AG04449 (cell line): ENCODE measurements around the gene PCDHB4.
"Not testable (repeated sequence)": the region's sequence is repeated elsewhere in the genome, so short reads cannot be mapped to it uniquely, and the experiment has no call there.

ENCODE experiments used
- CTCF ChIA-PET: fragments of 350-600 bp; formaldehyde crosslinking; extraction: SDS; loops from one replicate; lab custom pipeline; 2021; ENCODE audit warnings: antibody characterized with exemption; lab: Yijun Ruan, JAX
- POLR2A ChIA-PET: fragments of 400-600, 350-600 bp; formaldehyde crosslinking; extraction: SDS; loops from one replicate; lab custom pipeline; 2020; ENCODE audit warnings: antibody characterized with exemption, inconsistent platforms; lab: Yijun Ruan, JAX
- DNase-seq: peaks from one replicate; pipeline ENCODE4 v3.0.0-alpha.2; 2010; ENCODE audit warnings: low read depth, low spot score
- H3K4me3 ChIP-seq: 2 replicates; pipeline ENCODE4 v1.5.1; 2011; ENCODE audit warnings: low read depth, mild to moderate bottlenecking, control low read depth, low read length
- CTCF ChIP-seq: IDR thresholded peaks from one replicate; pipeline ENCODE4 v1.5.1; 2011; ENCODE audit warnings: mild to moderate bottlenecking, moderate library complexity, low read length, control low read depth, inconsistent platforms; ENCODE audit not compliant: insufficient read depth; ENCODE audit errors: missing control alignments

Gene PCDHB4

GRCh38 chr5:141121563-141121962, at the start of gene PCDHB4:
Gene PCDHB4, plus strand, starts transcription at chr5:141121818. Its CDS starts 181 bp downstream, at chr5:141121999.
- no peak for TF ChIP-seq CTCF
- CTCF ChIA-PET, result no interaction called here
- no peak within 1 kb of the TSS for H3K4me3 ChIP-seq
- no peak for DNase-seq
- POLR2A ChIA-PET, result no interaction called here

GRCh38 chr5:141077826-141078225, 43.8 kb upstream of the PCDHB4 start:
- ChIA-PET CTCF (no interaction called here), POLR2A (no interaction called here)
- no peak overlapping the region for H3K4me3 ChIP-seq
- no peak for TF ChIP-seq CTCF
- DNase-seq, result no peak

GRCh38 chr5:141082228-141082627, 39.4 kb upstream of the PCDHB4 start:
- CTCF ChIA-PET, result no interaction called here
- POLR2A ChIA-PET, result no interaction called here
- H3K4me3 ChIP-seq, result no peak overlapping the region
- TF ChIP-seq CTCF, result no peak
- no peak for DNase-seq

GRCh38 chr5:141084487-141084989, 37.1 kb upstream of the PCDHB4 start:
- H3K4me3 ChIP-seq, result peak overlapping the region; percentile 40
- ChIA-PET CTCF (interaction anchor here (0.5 to 1.0 kb wide), 2 partner anchors 175 to 480 kb away, joined by 3 read pairs; no protein-coding TSS in a partner anchor), POLR2A (no interaction called here)
- DNase-seq, result no peak
- TF ChIP-seq CTCF, result peak; percentile 14

GRCh38 chr5:141094481-141095262, 26.9 kb upstream of the PCDHB4 start, which contains the start of gene PCDHB2:
Gene PCDHB2, plus strand, starts transcription at chr5:141094615. Its CDS starts 176 bp downstream, at chr5:141094791.
- POLR2A ChIA-PET, result no interaction called here
- peak within 1 kb of the TSS; percentile 29 for H3K4me3 ChIP-seq
- DNase-seq, result no peak
- CTCF ChIA-PET, result no interaction called here
- no peak for TF ChIP-seq CTCF

- TF ChIP-seq CTCF, result no peak
- ChIA-PET POLR2A (no interaction called here), CTCF (no interaction called here)
- H3K4me3 ChIP-seq, result no peak overlapping the region
- DNase-seq, result no peak
Measured at GRCh38 chr5:141095263-141095641, 26.4 kb upstream of the PCDHB4 start.

GRCh38 chr5:141096181-141096580, 25.4 kb upstream of the PCDHB4 start:
- H3K4me3 ChIP-seq, POLR2A ChIA-PET, DNase-seq, CTCF ChIA-PET: not testable (repeated sequence)

- DNase-seq, H3K4me3 ChIP-seq, POLR2A ChIA-PET, CTCF ChIA-PET: not testable (repeated sequence)
Measured at GRCh38 chr5:141096586-141096985, 25.0 kb upstream of the PCDHB4 start.
